Measurements from ENCODE around the gene PFDN2.

GRCh38 chr1:161166669-161167548 is 49.1 kb upstream of the PFDN2 start:
- TF ChIP-seq CTCF (conservative IDR thresholded peaks at IDR 0.05) (no peak), ZFX (IDR thresholded peaks at IDR 0.05) (no peak)

Measured in C4-2B (cell line).